Liver (tissue), 9 donors: ENCODE results near the gene TTC28. TPM values are rescaled to one million over a fixed set of nuclear protein-coding genes. Genes with fewer than 3 reads are reported as not detected.

Source experiments
- DNase-seq: peaks from one replicate; pipeline ENCODE4 v3.0.0-alpha.2; 2017; ENCODE audit warnings: low spot score
- H3K27ac ChIP-seq, 2 donors: one replicate each; pipeline ENCODE4 v1.7.0; 2013; ENCODE audit warnings: inconsistent platforms in 2 of 2, low read length in 2 of 2, control low read depth in 1 of 2, low read depth in 1 of 2, mild to moderate bottlenecking in 1 of 2
- H3K27me3 ChIP-seq, 4 donors: one replicate each; pipeline versions ENCODE4 v1.6.1 to v1.7.0; 2013; ENCODE audit warnings: low read length in 3 of 4, inconsistent platforms in 1 of 4, mild to moderate bottlenecking in 1 of 4, moderate library complexity in 1 of 4; ENCODE audit not compliant: control insufficient read depth in 4 of 4, insufficient read depth in 4 of 4
- H3K36me3 ChIP-seq, 4 donors: one replicate each; pipeline versions ENCODE4 v1.6.1 to v1.7.0; 2013; ENCODE audit warnings: low read length in 3 of 4, mild to moderate bottlenecking in 3 of 4, low read depth in 1 of 4, moderate library complexity in 1 of 4; ENCODE audit not compliant: control insufficient read depth in 4 of 4, insufficient read depth in 3 of 4
- H3K4me1 ChIP-seq, 4 donors: one replicate each; pipeline versions ENCODE4 v1.6.1 to v1.7.0; 2013; ENCODE audit warnings: low read length in 3 of 4, mild to moderate bottlenecking in 3 of 4, moderate library complexity in 1 of 4; ENCODE audit not compliant: control insufficient read depth in 4 of 4, insufficient read depth in 4 of 4
- H3K4me3 ChIP-seq, 3 donors: one replicate each; pipeline versions ENCODE4 v1.6.1 to v1.7.0; 2013; ENCODE audit warnings: low read length in 3 of 3, control low read depth in 1 of 3, low read depth in 1 of 3, mild to moderate bottlenecking in 1 of 3
- H3K9ac ChIP-seq, 2 donors: one replicate each; pipeline ENCODE4 v1.7.0; 2013; ENCODE audit warnings: low read length in 2 of 2, mild to moderate bottlenecking in 2 of 2, moderate library complexity in 2 of 2, control low read depth in 1 of 2, low read depth in 1 of 2
- H3K9me3 ChIP-seq, 4 donors: one replicate each; pipeline versions ENCODE4 v1.6.1 to v1.7.0; 2013; ENCODE audit warnings: low read length in 3 of 4; ENCODE audit not compliant: control insufficient read depth in 4 of 4
- EGR1 ChIP-seq, 2 donors: IDR thresholded peaks; 2 replicates each; pipeline ENCODE4 v1.6.1; 2016 to 2018; ENCODE audit warnings: antibody characterized with exemption in 2 of 2, low read depth in 2 of 2
- FOXA1 ChIP-seq: IDR thresholded peaks from 2 replicates; pipeline ENCODE4 v1.6.1; 2016; ENCODE audit warnings: antibody characterized with exemption
- FOXA2 ChIP-seq: IDR thresholded peaks from 2 replicates; pipeline ENCODE4 v1.6.1; 2016; ENCODE audit warnings: antibody characterized with exemption
- GABPA ChIP-seq, 2 donors: IDR thresholded peaks in 1 of 2; conservative IDR thresholded peaks in 1 of 2; 2 replicates each; pipeline ENCODE4 v1.6.1; 2016; ENCODE audit warnings: antibody characterized with exemption in 2 of 2, mild to moderate bottlenecking in 1 of 2, moderate library complexity in 1 of 2
- HNF4A ChIP-seq, 2 donors: conservative IDR thresholded peaks; 2 replicates each; pipeline ENCODE4 v1.6.1; 2016; ENCODE audit warnings: antibody characterized with exemption in 2 of 2, mild to moderate bottlenecking in 2 of 2
- JUND ChIP-seq, 2 donors: IDR thresholded peaks; 2 replicates each; pipeline ENCODE4 v1.6.1; 2016; ENCODE audit warnings: antibody characterized with exemption in 2 of 2
- NR2F2 ChIP-seq: IDR thresholded peaks from 2 replicates; pipeline ENCODE4 v1.6.1; 2016; ENCODE audit warnings: antibody characterized with exemption
- RAD21 ChIP-seq, 2 donors: IDR thresholded peaks; 2 replicates each; pipeline ENCODE4 v1.6.1; 2016; ENCODE audit warnings: antibody characterized with exemption in 2 of 2, mild to moderate bottlenecking in 2 of 2
- RXRA ChIP-seq, 2 donors: IDR thresholded peaks; 2 replicates each; pipeline ENCODE4 v1.6.1; 2017 to 2018; ENCODE audit warnings: antibody characterized with exemption in 2 of 2, mild to moderate bottlenecking in 1 of 2
- SP1 ChIP-seq: IDR thresholded peaks from 2 replicates; pipeline ENCODE4 v1.6.1; 2018; ENCODE audit warnings: antibody characterized with exemption, mild to moderate bottlenecking
- TAF1 ChIP-seq: conservative IDR thresholded peaks from 2 replicates; pipeline ENCODE4 v1.6.1; 2016; ENCODE audit warnings: antibody characterized with exemption, mild to moderate bottlenecking
- YY1 ChIP-seq: IDR thresholded peaks from 2 replicates; pipeline ENCODE4 v1.6.1; 2016; ENCODE audit warnings: antibody characterized with exemption, mild to moderate bottlenecking
- WGBS: extraction: QIAGEN DNeasy Blood & Tissue Kit; methylation state at CpG from one replicate; pipeline ENCODE4 v1.1.7; 2013; 5-methylcytosine and 5-hydroxymethylcytosine counted together
- polyA plus RNA-seq, 2 donors: library from polyadenylated mRNA; stranded (reverse) in 1 of 2; unstranded in 1 of 2; fragments of 200-250 nt in 1 of 2; fragments of >200 nt in 1 of 2; fragmentation: Nextera tagmentation in 1 of 2; extraction: Ambion mirVana in 1 of 2; gene quantifications; one replicate each; pipeline versions ENCODE4 v1.2.1 to v1.2.3, GENCODE V29; 2013 to 2015
- total RNA-seq, 2 donors: library from RNA; depleted of rRNA; stranded (reverse); fragments of >200 nt; gene quantifications; one replicate each; pipeline ENCODE4 v1.2.3, GENCODE V29; 2014
- TF ChIP-seq, protein P1 (sequence below): IDR thresholded peaks from 2 replicates; pipeline ENCODE4 v1.6.1; 2016; ENCODE audit warnings: antibody characterized with exemption
- TF ChIP-seq, protein P2 (sequence below): IDR thresholded peaks from 2 replicates; pipeline ENCODE4 v1.6.1; 2016; ENCODE audit warnings: antibody characterized with exemption, mild to moderate bottlenecking
- TF ChIP-seq, protein P3 (sequence below): IDR thresholded peaks from 2 replicates; pipeline ENCODE4 v1.6.1; 2016; ENCODE audit warnings: antibody characterized with exemption
- TF ChIP-seq, protein P4 (sequence below): IDR thresholded peaks from 2 replicates; pipeline ENCODE4 v1.6.1; 2016; ENCODE audit warnings: antibody characterized with exemption
- donor health status: healthy.
- donor health status: healthy.
- donor health status: healthy.
- donor health status: healthy.
- donor health status: healthy.

Gene TTC28
- total and polyA plus RNA-seq, 4 donors: 4.2 to 19.4 (median 5.9) TPM

DNA sequence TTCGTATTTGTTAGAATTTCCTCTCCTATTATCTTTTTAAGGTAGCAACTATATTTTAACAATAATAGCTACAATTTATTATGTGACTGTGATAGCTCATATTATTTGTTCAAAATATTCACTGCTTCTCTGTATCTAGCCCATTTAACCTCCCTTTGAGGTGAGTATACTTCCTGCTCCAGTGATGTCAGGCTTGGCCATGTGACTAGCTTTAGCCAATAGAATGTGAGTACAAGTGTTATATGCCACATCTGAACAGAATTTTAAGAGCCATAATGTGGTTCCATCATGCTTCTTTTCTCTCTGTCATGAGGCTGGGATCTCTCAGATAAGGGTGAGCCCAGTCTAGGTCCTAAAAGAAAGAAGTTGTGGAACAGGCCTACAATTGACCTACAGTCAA, 217.6 kb downstream of the TTC28 start:
- no peak overlapping the region for H3K4me3 ChIP-seq
- TF ChIP-seq SP1: no peak
- TF ChIP-seq EGR1 (IDR thresholded peaks at IDR 0.05; ENCODE audit: low read depth in 2 of 2): no peak
- no peak for TF ChIP-seq RXRA (IDR thresholded peaks at IDR 0.05)
- no peak for TF ChIP-seq HNF4A (conservative IDR thresholded peaks at IDR 0.05)
- TF ChIP-seq NR2F2: no peak
- TF ChIP-seq, protein P1, sequence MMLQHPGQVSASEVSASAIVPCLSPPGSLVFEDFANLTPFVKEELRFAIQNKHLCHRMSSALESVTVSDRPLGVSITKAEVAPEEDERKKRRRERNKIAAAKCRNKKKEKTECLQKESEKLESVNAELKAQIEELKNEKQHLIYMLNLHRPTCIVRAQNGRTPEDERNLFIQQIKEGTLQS: no peak
- TF ChIP-seq, protein P2, sequence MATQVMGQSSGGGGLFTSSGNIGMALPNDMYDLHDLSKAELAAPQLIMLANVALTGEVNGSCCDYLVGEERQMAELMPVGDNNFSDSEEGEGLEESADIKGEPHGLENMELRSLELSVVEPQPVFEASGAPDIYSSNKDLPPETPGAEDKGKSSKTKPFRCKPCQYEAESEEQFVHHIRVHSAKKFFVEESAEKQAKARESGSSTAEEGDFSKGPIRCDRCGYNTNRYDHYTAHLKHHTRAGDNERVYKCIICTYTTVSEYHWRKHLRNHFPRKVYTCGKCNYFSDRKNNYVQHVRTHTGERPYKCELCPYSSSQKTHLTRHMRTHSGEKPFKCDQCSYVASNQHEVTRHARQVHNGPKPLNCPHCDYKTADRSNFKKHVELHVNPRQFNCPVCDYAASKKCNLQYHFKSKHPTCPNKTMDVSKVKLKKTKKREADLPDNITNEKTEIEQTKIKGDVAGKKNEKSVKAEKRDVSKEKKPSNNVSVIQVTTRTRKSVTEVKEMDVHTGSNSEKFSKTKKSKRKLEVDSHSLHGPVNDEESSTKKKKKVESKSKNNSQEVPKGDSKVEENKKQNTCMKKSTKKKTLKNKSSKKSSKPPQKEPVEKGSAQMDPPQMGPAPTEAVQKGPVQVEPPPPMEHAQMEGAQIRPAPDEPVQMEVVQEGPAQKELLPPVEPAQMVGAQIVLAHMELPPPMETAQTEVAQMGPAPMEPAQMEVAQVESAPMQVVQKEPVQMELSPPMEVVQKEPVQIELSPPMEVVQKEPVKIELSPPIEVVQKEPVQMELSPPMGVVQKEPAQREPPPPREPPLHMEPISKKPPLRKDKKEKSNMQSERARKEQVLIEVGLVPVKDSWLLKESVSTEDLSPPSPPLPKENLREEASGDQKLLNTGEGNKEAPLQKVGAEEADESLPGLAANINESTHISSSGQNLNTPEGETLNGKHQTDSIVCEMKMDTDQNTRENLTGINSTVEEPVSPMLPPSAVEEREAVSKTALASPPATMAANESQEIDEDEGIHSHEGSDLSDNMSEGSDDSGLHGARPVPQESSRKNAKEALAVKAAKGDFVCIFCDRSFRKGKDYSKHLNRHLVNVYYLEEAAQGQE: no peak
- WGBS: 96% methylated on average over 1 of the region's 1 CpG

DNA sequence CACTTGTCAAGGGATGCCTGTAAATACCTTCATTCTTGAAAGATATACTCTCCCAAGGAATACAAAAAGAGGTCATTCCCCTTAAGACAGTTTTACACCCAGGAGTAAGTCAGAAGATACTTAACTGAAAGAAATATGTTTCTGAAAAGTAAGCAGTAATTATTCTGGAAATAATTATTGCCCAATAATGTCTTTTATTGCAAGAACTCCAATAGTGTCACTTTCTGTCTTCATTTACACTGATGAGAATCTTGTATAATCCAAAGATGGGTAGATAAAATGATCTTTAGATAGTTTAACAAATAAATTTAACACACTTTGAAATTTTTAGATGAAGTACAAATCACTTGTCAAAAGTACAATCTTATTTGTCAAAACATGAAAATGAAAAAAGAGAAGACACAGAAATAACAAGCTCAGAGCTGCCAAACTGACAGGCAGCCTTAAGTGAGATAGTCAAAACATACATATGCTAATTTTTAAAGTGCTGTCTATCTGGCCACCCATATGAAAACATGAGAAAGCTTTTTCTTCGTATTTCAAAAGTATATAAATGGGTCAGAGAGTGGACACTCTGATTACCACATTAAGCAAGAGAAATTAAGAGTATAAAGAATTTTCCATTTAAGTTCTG, 225.1 kb downstream of the TTC28 start:
- Histone ChIP-seq H3K36me3 (no peaks in the 10 kb centered on the region), H3K9ac (no peak overlapping the region), H3K9me3 (no peaks in the 10 kb centered on the region), H3K4me1 (no peaks in the 10 kb centered on the region), H3K27me3 (no peaks in the 10 kb centered on the region), H3K4me3 (no peak overlapping the region), H3K27ac (no peak overlapping the region)
- WGBS: 78% methylated on average over 1 of the region's 1 CpG
- no peak for TF ChIP-seq SP1
- no peak for TF ChIP-seq FOXA2
- DNase-seq: no peak

More for the DNA sequence above, 217.6 kb downstream of the TTC28 start:
- DNase-seq: no peak
- no peaks in the 10 kb centered on the region for H3K4me1 ChIP-seq
- no peaks in the 10 kb centered on the region for H3K9me3 ChIP-seq
- no peak overlapping the region for H3K27ac ChIP-seq
- H3K27me3 ChIP-seq: no peaks in the 10 kb centered on the region
- H3K9ac ChIP-seq: no peak overlapping the region
- no peaks in the 10 kb centered on the region for H3K36me3 ChIP-seq

DNA sequence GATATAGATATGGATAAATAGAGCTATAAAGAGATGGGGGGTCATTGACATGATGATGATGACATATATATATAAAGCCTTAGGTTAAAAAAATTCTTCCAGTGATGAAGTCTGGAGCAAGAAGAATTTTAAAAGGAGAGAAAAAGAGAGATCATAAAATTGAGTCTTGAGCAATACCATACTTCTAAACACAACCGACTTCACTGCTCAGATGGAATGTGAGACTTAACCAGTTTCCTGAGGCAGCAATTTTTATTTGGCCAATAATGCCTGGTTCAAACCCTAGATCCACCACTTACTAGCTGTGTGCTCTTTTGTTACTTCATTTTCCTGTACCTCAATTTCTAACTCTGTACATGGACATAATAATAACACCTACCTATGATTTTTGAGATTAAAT, 229.5 kb downstream of the TTC28 start:
- Histone ChIP-seq H3K9me3 (no peaks in the 10 kb centered on the region), H3K36me3 (no peaks in the 10 kb centered on the region), H3K4me1 (no peaks in the 10 kb centered on the region), H3K9ac (no peak overlapping the region), H3K4me3 (no peak overlapping the region), H3K27ac (no peak overlapping the region), H3K27me3 (no peaks in the 10 kb centered on the region)
- 77% methylated on average over 1 of the region's 1 CpG for WGBS
- TF ChIP-seq NR2F2: no peak
- TF ChIP-seq HNF4A (conservative IDR thresholded peaks at IDR 0.05): no peak
- TF ChIP-seq, protein P3, sequence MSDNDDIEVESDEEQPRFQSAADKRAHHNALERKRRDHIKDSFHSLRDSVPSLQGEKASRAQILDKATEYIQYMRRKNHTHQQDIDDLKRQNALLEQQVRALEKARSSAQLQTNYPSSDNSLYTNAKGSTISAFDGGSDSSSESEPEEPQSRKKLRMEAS: no peak
- no peak for TF ChIP-seq GABPA (IDR thresholded peaks at IDR 0.05 in 1 of 2, conservative IDR thresholded peaks at IDR 0.05 in 1 of 2)
- no peak for TF ChIP-seq RXRA (IDR thresholded peaks at IDR 0.05)
- no peak for TF ChIP-seq EGR1 (IDR thresholded peaks at IDR 0.05; ENCODE audit: low read depth in 2 of 2)
- TF ChIP-seq FOXA1: no peak
- TF ChIP-seq, protein P1: no peak
- TF ChIP-seq FOXA2: no peak
- TF ChIP-seq TAF1: no peak
- TF ChIP-seq, protein P2: no peak
- no peak for TF ChIP-seq RAD21 (IDR thresholded peaks at IDR 0.05)
- no peak for TF ChIP-seq JUND (IDR thresholded peaks at IDR 0.05)
- TF ChIP-seq, protein P4, sequence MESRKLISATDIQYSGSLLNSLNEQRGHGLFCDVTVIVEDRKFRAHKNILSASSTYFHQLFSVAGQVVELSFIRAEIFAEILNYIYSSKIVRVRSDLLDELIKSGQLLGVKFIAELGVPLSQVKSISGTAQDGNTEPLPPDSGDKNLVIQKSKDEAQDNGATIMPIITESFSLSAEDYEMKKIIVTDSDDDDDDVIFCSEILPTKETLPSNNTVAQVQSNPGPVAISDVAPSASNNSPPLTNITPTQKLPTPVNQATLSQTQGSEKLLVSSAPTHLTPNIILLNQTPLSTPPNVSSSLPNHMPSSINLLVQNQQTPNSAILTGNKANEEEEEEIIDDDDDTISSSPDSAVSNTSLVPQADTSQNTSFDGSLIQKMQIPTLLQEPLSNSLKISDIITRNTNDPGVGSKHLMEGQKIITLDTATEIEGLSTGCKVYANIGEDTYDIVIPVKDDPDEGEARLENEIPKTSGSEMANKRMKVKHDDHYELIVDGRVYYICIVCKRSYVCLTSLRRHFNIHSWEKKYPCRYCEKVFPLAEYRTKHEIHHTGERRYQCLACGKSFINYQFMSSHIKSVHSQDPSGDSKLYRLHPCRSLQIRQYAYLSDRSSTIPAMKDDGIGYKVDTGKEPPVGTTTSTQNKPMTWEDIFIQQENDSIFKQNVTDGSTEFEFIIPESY: no peak
- no peak for TF ChIP-seq SP1
- no peak for TF ChIP-seq YY1
- DNase-seq: no peak
